ENCODE results near the gene INO80B. TPM values are rescaled to one million over a fixed set of nuclear protein-coding genes. Genes with fewer than 3 reads are reported as not detected.
A peak's percentile ranks its signal among the peaks of the same experiment; 100 is the strongest.
"Not testable (repeated sequence)": the region's sequence is repeated elsewhere in the genome, so short reads cannot be mapped to it uniquely, and the experiment has no call there.

Gene INO80B
- total RNA-seq, 2 experiments from 2014 or later, result 29.2 to 44.5 TPM

- intact Hi-C loops (cut with micrococcal nuclease; ENCODE audit: unreplicated experiment), result no loop called here
- H2AFZ ChIP-seq (ENCODE audit: low read length), result no peak within 1 kb of the TSS; the same call in 1 of the 2 replicates
- no peak within 1 kb of the TSS for H3K4me3 ChIP-seq (ENCODE audit: low read depth, low read length, poor library complexity, severe bottlenecking)
- H3K4me2 ChIP-seq (ENCODE audit: low read length), result peak within 1 kb of the TSS; percentile 50; the same call in 1 of the 2 replicates
- no peaks in the 10 kb centered on the region for H3K9me3 ChIP-seq (ENCODE audit: low read length)
- H3K27ac ChIP-seq (ENCODE audit: low read depth, low read length, poor library complexity, severe bottlenecking), result no peak within 1 kb of the TSS
- TF ChIP-seq, protein P1, sequence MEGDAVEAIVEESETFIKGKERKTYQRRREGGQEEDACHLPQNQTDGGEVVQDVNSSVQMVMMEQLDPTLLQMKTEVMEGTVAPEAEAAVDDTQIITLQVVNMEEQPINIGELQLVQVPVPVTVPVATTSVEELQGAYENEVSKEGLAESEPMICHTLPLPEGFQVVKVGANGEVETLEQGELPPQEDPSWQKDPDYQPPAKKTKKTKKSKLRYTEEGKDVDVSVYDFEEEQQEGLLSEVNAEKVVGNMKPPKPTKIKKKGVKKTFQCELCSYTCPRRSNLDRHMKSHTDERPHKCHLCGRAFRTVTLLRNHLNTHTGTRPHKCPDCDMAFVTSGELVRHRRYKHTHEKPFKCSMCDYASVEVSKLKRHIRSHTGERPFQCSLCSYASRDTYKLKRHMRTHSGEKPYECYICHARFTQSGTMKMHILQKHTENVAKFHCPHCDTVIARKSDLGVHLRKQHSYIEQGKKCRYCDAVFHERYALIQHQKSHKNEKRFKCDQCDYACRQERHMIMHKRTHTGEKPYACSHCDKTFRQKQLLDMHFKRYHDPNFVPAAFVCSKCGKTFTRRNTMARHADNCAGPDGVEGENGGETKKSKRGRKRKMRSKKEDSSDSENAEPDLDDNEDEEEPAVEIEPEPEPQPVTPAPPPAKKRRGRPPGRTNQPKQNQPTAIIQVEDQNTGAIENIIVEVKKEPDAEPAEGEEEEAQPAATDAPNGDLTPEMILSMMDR (conservative IDR thresholded peaks at IDR 0.05; ENCODE audit: low read length), result no peak
- TF ChIP-seq EZH2phosphoT487 (IDR thresholded peaks at IDR 0.05; ENCODE audit: borderline replicate concordance, low read depth, low read length), result no peak
- no peaks in the 10 kb centered on the region for H3K9me2 ChIP-seq (ENCODE audit: insufficient read depth, low read length)
- H3K36me3 ChIP-seq (ENCODE audit: insufficient read depth, low read length), result no peaks in the 10 kb centered on the region
- H3K79me2 ChIP-seq (ENCODE audit: insufficient read depth, low read depth, low read length), result no peaks in the 10 kb centered on the region
- DNase-seq (ENCODE audit: low spot score), result no peak
- H3K4me1 ChIP-seq (ENCODE audit: insufficient read depth, low read length, poor library complexity, severe bottlenecking), result peaks cover 30% of the 10 kb centered on the region
- ChIA-PET POLR2A (interaction anchor here (1.4 to 2.3 kb wide), 3 partner anchors 13 to 21 kb away, joined by 3 to 13 read pairs (median 5); partner anchors contain the start of genes C2orf81, INO80B and WDR54), CTCF (ENCODE audit: unreplicated experiment) (interaction anchor here (0.5 kb wide), 1 partner anchor 234 kb away, joined by 3 read pairs; no protein-coding TSS in a partner anchor)
- no TSS peak for BruUV-seq (replicated peaks)
- no peaks in the 10 kb centered on the region for H4K20me1 ChIP-seq (ENCODE audit: insufficient read depth, low read length)
Observed at GRCh38 chr2:74441690-74442482, 13.0 kb upstream of the INO80B start, which contains the start of gene RTKN. RTKN (minus strand) TSS chr2:74441937; CDS start chr2:74441816, 121 bp downstream.

GRCh38 chr2:74442483-74443297 is 12.2 kb upstream of the INO80B start:
- H3K9me3 ChIP-seq (ENCODE audit: low read length); H3K4me3 ChIP-seq (ENCODE audit: low read depth, low read length, poor library complexity, severe bottlenecking); intact Hi-C loops (cut with micrococcal nuclease; ENCODE audit: unreplicated experiment); H3K4me2 ChIP-seq (ENCODE audit: low read length); H3K9me2 ChIP-seq (ENCODE audit: insufficient read depth, low read length); H3K36me3 ChIP-seq (ENCODE audit: insufficient read depth, low read length); DNase-seq (ENCODE audit: low spot score); H3K27ac ChIP-seq (ENCODE audit: low read depth, low read length, poor library complexity, severe bottlenecking); H2AFZ ChIP-seq (ENCODE audit: low read length); H4K20me1 ChIP-seq (ENCODE audit: insufficient read depth, low read length); BruUV-seq (replicated peaks); H3K79me2 ChIP-seq (ENCODE audit: insufficient read depth, low read depth, low read length): not testable (repeated sequence)
- peaks cover 22% of the 10 kb centered on the region for H3K4me1 ChIP-seq (ENCODE audit: insufficient read depth, low read length, poor library complexity, severe bottlenecking)
- ChIA-PET POLR2A (interaction anchor here (1.4 to 1.6 kb wide), 2 partner anchors 12 to 22 kb away, joined by 3 to 5 read pairs; partner anchors contain the start of genes C2orf81, INO80B and WDR54), CTCF (ENCODE audit: unreplicated experiment) (interaction anchor here (0.5 kb wide), 1 partner anchor 235 kb away, joined by 3 read pairs; no protein-coding TSS in a partner anchor)

All from OCI-LY7 (cell line).